HG02610 (cell line): ENCODE data around the gene PRR5.
"Not testable (repeated sequence)": the region's sequence is repeated elsewhere in the genome, so short reads cannot be mapped to it uniquely, and the experiment has no call there.

ENCODE experiments used
- ATAC-seq: cut with Tn5 transposase; IDR thresholded peaks from one replicate; pipeline ENCODE4 v1.9.1; 2021; ENCODE audit warnings: mild to moderate bottlenecking, moderate library complexity; ENCODE audit not compliant: unreplicated experiment

PRR5 gene

DNA sequence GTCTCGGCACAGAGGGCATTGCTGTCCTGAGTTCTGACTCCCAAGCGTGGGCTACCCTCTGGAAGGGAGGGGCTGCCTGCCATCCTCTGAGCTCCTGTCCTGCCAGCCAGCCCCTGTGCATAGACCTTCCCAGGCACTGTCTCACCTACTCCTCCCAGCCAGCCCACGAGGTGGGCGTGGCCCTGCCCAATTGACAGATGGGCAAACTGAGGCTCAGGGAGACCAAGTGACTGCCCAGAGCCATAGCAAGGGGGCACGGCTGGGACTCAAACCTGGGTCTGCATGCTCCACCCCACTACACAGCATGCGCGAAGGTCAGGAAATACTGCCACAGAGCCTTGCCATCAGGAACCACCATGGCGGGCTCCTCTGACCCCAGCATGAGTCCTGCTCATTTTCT lies 29.4 kb upstream of the PRR5 start:
- ATAC-seq = no peak

DNA sequence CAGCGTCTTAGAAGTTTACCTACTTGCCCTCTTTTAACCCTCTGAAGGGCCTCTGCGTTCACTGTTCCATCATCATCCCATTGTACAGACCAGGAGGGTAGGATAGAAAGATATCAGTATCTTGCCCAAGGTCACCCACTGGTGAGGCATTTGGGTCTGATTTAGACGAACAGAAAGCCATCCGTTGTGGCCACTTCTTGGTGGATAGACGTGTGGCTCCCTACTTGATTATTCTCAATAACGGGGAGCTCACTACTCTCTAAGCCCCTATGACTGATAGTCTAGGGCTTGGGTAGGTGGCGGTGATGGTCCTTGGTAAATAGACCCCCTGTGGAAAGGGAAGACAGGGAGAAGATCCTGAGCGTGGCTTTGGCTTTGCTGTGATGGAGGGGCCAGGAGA lies 28.6 kb upstream of the PRR5 start:
- ATAC-seq = no peak

DNA sequence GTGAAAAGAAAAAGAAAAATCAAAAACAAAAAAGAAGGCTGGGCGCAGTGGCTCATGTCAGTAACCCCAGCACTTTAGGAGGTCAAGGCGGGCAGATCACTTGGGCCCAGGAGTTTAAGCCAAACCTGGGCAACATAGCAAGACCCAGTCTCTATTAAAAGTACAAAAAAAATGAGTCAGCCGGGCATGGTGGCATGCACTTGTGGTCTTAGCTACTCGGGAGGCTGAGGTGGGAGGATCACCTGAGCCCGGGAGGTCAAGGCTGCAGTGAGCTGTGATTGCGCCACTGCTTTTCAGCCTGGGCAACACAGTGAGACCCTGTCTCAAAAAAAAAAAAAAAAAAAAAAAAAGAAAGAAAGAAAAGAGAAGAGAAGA lies 26.0 kb upstream of the PRR5 start:
- not testable (repeated sequence) for ATAC-seq

DNA sequence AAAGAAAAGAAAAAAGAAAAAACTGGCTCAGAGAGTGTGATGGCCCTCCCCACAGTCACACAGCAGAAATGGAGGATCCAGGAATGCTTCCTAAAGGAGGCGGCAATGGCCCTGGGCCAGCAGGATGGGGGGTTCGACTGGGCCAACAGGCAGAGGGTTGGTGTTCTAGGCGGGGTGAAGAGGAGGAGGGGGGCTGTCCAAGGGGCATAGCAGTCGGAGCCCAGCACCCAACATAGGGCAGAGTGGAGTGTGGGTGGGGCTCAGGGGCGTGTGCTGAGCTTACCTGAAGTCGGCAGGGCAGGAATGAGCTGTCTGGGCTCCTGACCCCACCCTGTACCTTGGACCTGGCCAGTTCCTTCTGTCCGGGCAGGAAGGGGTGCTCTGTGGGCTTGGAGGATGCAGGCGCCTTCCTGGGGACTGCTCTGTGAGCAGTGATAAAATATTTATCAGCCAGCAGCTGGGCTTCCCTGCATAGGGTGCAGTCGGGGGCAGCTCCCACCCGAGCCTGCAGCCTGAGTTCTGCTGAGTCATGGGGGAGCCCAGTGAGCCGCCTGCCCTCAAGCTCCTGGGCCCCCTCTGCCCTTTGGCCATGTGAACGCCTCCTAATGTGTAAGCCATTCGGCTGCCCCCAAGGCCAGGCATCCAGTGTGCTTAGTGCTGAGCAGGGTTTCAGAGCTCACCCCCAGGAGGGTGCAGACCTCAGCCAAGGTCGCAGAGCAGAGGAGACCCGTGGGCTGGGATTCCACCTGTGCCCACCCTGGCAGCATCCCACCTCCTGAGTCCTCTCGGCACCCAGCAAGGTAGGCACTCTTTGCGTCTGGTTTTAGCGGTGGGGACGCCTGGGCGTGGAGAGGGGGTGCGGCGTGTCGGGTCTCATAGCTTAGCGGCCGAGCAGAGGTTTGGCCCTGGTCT lies 25.3 kb upstream of the PRR5 start:
- ATAC-seq = no peak

DNA sequence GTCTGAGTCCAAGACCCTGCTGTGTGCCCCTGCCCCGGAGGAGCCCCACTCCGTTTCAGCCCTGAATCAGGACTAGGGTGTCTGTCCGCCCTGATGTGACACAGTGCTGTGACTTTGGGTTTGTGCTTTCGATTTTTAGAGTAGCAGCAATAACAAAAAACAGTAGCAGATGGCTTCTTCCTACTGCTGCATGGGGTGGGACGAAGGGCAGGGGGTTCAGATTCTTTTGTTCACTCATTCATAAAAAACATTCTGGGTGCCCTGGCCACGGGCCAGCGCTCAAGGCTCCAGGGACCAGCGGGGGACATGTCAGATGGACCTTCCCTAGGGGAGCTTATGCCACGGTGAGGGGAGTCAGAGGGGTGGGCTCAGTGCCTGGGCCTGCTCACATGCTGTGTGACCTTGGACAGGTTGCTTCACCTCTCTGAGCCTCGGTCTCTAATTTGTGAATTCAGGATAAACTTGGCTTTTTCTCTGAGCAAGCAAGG lies 24.6 kb upstream of the PRR5 start:
- ATAC-seq = no peak

DNA sequence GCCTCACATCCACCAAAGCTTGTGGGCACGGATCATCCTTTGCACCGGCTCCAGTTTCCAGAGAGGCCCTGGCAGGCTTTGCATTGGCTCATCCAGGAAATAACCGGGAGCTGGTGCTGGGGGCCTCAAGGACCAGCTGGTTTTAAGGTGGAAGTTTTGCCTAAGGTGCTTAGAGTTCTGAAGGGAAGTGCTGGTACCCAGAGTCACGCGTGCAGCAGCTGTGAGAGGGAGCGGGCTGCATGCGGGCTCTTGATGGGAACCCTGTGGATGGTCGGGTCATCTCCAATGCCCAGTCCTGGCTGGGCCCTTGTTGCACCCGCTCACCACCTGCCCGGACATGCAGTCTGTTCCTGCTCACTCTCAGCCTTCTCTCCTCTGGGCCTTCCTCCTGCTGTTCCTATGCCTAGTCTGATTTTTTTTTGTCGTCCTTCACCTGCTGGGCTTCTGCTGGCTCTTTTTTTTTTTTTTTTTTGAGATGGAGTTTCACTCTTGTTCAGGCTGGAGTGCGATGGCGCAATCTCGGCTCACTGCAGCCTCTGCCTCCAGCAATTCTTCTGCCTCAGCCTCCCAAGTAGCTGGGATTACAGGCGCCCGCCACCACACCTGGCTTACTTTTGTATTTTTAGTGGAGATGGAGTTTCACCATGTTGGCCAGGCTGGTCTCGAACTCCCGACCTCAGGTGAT lies 24.0 kb upstream of the PRR5 start:
- ATAC-seq = no peak

DNA sequence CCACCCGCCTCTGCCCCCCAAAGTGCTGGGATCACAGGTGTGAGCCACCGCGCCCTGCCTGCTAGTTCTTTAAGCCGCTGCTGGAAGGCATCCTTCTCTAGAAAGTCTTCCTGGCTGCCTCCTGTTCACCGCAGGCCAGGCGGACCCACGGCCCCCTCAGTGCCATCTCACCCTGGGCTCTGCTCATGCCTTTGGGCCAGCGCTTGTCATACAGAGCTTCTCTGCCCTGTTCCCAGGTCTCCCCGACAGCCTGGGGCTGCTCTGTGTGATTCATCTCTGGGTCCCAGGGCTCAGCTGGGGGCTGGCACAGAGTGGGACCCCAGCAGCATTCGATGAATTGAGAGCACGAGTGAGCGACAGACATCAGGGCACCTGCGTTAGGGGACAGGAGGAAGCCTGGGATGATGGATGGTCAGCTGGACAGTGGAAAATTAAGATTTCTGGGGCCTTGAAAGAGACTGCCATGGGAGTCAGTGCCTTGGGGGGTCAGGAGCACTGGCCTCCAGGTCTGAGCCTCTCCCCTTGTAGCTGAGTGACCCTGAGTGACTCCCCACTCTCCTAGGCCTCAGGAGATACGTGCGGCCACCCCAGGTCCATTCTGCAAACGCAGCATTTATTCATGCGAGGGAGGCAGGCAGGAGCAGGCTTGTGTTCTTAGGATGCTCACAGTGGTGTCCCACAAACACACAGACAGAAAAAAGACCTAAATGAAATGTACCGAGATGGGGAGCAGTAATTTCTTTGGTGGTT lies 23.3 kb upstream of the PRR5 start:
- no peak for ATAC-seq

DNA sequence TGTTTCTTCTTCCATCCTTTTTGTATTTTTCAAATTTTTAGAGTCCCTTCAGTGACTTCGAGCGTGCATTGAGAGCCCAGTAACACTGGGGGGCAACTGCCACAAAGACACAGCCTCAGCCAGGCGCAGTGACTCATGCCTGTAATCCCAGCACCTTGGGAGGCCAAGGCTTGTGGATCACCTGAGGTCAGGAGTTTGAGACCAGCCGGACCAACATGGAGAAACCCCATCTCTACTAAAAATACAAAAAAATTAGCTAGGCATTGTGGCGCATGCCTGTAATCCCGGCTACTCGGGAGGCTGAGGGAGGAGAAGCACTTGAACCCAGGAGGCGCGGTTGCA lies 22.7 kb upstream of the PRR5 start:
- ATAC-seq = not testable (repeated sequence)

DNA sequence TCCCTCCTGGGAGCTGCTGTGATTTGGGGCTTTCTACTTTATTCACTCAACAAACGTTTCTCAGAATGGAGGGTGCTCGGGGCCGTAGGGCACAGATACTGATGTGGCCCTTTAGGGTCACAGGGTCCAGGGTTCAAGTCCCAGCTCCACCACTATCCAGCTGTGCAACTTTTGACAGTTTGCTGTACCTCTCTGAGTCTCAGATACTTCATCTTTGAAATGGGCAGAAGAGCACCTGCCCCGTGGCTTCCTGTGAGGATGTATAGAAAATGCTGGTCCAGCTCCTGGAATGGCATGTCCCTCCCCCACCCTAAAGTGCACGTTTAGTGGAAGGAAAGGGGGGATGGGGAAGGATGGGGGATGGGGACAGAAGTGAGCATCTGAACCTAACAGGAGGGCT lies 21.9 kb upstream of the PRR5 start:
- no peak for ATAC-seq

DNA sequence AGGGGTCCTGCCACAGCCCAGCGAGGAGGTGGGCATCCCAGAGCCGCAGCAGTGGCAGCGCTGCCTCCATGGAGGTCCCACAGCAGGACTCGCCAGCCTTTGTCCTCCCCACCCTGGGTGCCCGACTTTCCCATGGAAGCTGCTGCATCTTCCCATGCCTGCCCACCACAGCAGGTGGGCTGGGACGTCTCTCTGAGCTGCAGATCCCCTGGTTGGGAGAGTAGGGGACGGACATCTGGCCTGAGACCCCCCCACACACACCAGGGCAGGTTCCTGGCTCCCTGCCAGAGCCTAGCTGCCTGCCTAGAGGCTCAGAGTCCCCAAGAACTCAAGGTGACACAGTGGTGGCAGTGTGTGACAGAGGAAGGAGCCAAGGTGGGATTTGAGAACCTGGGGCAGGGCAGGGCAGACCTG lies 21.5 kb upstream of the PRR5 start:
- ATAC-seq = no peak

DNA sequence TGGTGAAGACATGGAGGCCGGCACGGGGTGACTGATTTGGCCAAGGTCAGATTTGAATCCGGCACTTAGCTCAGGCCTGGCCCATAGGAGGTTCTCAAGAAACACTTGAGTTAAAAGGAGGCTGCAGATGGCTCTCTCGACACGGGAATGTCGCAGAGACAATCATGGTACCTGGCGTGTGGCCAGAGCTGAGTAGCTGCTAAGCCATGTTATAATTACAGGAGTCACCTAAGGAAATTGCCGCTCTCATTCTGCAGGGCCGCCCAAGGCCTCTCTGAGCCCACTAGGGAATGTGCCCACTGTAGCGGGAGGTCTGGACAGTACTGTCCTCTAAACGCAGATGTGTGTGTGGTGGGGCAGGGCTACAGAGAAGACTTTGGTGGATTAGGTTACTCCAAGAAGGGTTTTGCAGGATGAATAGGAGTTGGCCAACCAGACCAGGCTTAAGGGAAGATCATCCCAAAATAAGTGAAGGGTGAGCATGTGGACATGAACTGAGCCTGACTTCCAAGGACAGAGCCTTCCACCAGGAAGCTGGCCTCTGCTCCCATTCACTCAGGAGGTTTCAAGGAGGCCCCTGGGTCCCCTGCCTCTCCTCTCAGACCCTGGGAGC lies 19.3 kb upstream of the PRR5 start:
- ATAC-seq = no peak

DNA sequence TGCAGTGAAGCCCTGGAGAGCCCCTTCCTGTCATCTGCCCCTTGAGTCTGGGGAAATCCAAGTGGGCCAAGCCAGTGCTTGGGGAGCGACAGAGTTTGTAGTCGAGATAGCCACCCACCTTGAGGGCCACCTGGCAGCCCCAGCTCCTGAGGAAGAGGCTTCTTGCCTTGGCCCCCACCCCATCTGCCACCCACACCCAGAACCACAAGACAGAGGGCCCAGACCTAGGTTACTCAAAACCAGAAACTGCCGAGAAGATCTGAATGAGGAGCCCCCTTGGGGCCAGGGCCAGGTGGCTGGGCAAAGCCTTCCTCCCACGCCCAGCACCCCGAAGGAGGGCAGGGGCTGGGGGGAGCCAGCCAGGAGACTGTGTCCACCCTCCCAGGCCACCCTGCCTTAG lies 18.8 kb upstream of the PRR5 start:
- ATAC-seq = no peak

DNA sequence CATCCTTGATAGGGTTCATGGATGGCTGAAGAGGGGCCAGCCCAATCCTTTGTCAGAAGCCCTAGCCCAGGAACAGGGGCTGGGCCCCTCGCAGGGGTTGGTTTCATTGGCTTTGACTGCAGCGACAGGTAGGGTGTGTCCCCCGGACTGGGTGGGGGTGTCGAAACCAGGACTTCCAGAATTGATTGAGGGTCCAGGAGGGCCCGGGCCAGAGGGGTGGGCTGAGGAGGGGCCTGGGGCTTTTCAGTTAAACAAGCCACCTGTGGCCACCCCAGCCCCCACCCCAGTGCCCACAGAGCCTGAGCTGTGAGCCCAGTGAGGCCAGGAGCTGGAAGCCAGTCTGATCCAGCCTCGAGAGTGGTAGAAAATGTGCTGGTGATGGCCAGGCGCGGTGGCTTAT lies 18.1 kb upstream of the PRR5 start:
- ATAC-seq = no peak

DNA sequence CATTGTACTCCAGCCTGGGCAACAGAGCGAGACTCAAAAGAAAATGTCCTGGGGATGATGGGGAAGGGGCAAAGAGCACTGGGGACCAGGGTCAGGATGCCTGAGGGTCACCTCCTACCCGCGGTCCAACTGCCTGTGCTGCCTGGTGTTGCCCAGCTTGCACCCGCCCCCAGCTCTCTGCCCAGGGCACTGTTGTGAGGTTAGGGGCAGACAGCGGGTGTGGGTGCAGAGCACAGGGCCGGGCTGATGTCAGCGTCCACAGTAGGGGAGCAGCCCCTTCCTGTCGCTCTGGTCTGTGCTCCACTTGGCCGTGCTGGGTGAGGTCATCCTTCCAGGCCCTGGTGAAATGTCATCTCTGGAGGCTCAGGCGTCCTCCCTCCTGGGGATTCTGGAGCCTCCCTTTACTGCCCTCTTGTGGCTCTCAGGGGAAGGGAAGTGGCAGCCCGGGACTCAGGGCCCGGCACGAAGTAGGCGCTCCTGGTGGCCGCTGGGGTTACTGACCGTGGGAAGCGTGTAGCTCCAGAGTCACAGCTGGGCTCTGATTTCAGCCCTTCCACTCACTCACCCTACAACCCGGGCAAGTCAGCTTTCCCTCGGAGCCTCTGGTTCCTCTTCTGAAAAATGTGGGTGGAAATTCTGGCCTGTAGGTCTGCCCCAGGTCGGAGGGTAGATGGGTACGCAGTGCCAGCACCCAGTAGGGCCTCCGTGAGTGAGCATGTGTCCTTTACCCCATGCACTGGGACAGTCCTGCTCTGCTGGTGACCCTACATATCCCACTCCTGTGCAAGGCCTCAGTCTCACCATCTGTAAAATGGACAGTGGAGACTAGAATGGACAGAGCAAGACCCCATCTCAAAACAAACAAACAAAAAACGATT lies 17.3 kb upstream of the PRR5 start:
- no peak for ATAC-seq

DNA sequence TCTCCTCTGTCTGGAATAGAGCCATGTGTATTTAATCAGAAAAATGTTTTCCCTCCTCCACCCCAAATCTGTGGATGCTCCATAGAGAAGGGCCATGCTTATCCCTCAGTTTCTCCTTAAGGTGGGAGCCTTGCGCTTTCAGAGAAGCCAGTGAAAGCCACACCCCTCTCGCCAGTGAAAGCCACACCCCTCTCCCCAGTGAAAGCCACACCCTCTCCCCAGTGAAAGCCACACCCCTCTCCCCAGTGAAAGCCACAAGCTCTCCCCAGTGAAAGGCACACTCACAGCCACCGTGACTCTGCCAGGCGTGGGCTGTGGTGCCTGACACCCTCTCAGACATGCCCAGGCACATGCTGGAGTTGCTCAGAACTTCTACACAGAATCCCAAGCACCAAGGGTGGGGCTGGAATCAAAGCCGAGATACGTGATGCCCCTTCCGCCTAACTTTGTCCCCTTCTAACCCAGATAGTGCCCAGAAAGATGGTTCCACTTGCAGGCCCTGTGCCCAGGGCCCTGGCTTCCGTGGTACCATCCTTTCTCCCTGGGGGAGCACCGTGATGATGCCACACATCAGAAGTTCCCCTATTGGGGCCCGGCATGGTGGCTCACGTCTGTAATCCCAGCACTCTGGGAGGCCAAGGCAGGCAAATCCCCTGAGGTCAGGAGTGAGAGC lies 16.5 kb upstream of the PRR5 start:
- ATAC-seq = no peak

DNA sequence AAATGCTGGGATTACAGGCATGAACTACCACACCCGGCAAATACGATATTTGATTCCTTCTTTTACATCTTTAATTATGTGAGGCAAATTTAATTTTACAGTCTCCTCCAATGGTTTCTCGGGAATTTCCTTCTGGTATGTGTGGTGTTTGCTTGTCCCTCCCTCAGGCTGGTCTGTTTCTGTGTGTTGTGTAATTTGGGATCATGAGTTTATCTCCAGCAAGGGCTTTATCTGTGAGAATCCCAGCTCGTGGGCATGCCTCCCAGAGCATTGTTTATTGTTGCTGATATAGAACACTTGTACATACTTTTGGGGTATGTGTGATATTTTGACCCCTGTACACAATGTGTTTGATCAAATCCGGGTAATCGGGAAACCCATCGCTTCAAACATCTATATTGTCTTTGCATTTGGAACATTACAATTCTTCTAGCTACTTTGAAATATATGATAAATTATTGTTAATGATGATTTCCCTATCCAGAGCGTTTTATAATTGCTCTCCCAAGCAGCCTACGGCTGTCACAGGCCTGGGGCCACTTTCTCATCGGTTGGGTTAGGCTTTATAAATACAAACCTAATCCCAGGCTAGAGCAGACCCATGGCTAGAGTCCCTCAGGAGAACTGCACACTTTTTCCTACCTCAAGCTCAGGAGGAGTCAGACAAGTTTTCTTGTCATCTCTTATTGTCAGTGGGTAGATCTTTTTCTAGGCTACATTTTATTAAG lies 15.0 kb upstream of the PRR5 start:
- ATAC-seq = no peak

DNA sequence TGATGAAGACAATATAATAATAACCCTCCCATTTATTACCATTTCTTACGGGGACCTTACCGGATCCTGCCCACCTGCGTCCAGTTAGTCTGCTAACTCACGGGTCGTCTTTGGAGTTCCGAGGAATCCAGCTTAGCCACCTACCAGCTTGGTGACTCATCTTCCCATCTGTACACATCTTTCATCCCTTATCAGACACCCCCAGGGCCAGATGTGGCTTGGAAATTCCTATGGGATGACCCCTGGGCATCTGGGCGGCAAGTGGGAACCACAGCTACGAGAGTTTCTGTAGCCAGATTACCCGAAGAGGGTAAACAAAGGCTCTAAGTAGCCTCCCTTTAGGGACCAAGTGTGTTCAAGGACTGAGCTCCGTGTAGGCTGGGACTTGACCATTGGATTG lies 12.8 kb upstream of the PRR5 start:
- no peak for ATAC-seq

DNA sequence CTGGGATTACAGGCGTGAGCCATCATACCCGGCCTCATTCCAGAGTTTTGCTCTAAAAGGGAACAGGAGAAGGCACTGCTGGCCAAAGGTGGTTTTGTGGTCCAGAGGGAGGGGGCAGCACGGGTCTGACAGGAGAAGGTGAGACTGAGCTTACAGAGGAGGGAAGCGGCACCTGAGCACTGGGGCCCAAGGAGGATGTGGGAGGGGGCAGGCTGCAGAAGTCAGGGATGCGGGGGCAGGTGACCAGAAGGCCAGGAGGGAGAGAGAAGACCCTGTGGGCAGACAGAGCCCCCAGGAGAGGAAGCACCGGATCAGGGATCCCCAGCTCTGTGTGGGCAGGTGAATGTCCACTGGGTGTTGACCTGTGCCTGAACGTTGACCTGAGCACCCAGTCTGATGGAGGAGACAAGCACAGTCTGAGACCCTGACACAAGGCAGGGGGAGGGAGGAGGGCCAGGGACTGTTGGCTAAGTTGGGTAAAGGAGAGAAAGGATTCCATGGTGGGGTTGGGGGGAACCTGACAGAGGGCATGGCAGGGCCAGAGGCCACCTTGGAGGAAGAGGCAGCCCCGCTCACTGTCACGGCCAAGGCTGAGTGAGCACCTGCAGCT lies 12.0 kb upstream of the PRR5 start:
- ATAC-seq = no peak
